ENCODE measurements around the gene ATP6V1C2. TPM values are rescaled to one million over a fixed set of nuclear protein-coding genes. Genes with fewer than 3 reads are reported as not detected.

The ATP6V1C2 gene
- total RNA-seq, 1 experiment from 2014 or later, result 2.0 TPM

GRCh38 chr2:10704034-10704594 lies 17.3 kb upstream of the ATP6V1C2 start:
- no peak for ATAC-seq

More at GRCh38 chr2:10704034-10704594, 17.3 kb upstream of the ATP6V1C2 start:
- no TSS peak for BruUV-seq (replicated peaks)
- no peak for TF ChIP-seq POLR2AphosphoS5 (IDR thresholded peaks at IDR 0.05; ENCODE audit: low read depth, low read length)
- TF ChIP-seq ELF1 (IDR thresholded peaks at IDR 0.05; ENCODE audit: borderline replicate concordance, low read depth), result no peak
- TF ChIP-seq, protein P1, sequence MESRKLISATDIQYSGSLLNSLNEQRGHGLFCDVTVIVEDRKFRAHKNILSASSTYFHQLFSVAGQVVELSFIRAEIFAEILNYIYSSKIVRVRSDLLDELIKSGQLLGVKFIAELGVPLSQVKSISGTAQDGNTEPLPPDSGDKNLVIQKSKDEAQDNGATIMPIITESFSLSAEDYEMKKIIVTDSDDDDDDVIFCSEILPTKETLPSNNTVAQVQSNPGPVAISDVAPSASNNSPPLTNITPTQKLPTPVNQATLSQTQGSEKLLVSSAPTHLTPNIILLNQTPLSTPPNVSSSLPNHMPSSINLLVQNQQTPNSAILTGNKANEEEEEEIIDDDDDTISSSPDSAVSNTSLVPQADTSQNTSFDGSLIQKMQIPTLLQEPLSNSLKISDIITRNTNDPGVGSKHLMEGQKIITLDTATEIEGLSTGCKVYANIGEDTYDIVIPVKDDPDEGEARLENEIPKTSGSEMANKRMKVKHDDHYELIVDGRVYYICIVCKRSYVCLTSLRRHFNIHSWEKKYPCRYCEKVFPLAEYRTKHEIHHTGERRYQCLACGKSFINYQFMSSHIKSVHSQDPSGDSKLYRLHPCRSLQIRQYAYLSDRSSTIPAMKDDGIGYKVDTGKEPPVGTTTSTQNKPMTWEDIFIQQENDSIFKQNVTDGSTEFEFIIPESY (IDR thresholded peaks at IDR 0.05; ENCODE audit: extremely low read depth, insufficient replicate concordance, low read length), result no peak
- TF ChIP-seq ZNF274 (IDR thresholded peaks at IDR 0.05; ENCODE audit: low read depth, low read length), result no peak
- no peak for TF ChIP-seq EZH2 (IDR thresholded peaks at IDR 0.05)
- TF ChIP-seq SIN3A (IDR thresholded peaks at IDR 0.05; ENCODE audit: low read depth), result no peak
- TF ChIP-seq SRF (IDR thresholded peaks at IDR 0.05; ENCODE audit: low read depth), result no peak
- TF ChIP-seq CBX3 (IDR thresholded peaks at IDR 0.05; ENCODE audit: low read depth), result no peak
- TF ChIP-seq RAD21 (IDR thresholded peaks at IDR 0.05; ENCODE audit: low read depth), result no peak
- no peak for TF ChIP-seq REST (IDR thresholded peaks at IDR 0.05; ENCODE audit: low read depth)
- TF ChIP-seq CEBPB (IDR thresholded peaks at IDR 0.05; ENCODE audit: low read depth), result no peak
- TF ChIP-seq YY1 (IDR thresholded peaks at IDR 0.05; ENCODE audit: extremely low read depth, insufficient replicate concordance, low read depth, low read length), result no peak
- TF ChIP-seq MAX (IDR thresholded peaks at IDR 0.05), result no peak
- RAD21 ChIA-PET (ENCODE audit: low non-redundant PET in 1 of 2, low total read pairs in 2 of 2, uncharacterized antibody in 2 of 2, unreplicated experiment in 2 of 2), result no interaction called here
- POLR2A ChIA-PET, result interaction anchor here (0.5 kb wide), 1 partner anchor 8 kb away, joined by 8 read pairs; no protein-coding TSS in a partner anchor
- Histone ChIP-seq H3K4me3 (replicated peaks in 1 of 2; ENCODE audit: low read depth in 1 of 2, low read length in 2 of 2) (no peak overlapping the region), H4K20me1 (ENCODE audit: insufficient read depth) (no peaks in the 10 kb centered on the region), H3K4me1 (ENCODE audit: control insufficient read depth in 1 of 2, insufficient read depth in 2 of 2, low read length in 2 of 2) (peaks cover 3 to 7% of the 10 kb centered on the region in 2 experiments; a peak in 2 of 4 replicates), H3K4me2 (ENCODE audit: low read length) (no peak overlapping the region), H3K27ac (ENCODE audit: low read depth, low read length) (no peak overlapping the region), H2AFZ (ENCODE audit: low read depth, low read length, poor library complexity, severe bottlenecking) (no peak overlapping the region), H3K36me3 (ENCODE audit: control insufficient read depth in 1 of 2, insufficient read depth in 2 of 2, low read length in 2 of 2) (no peaks in the 10 kb centered on the region), H3K79me2 (ENCODE audit: insufficient read depth, low read length) (no peaks in the 10 kb centered on the region), H3K9me2 (ENCODE audit: insufficient read depth) (no peaks in the 10 kb centered on the region), H3K27me3 (ENCODE audit: insufficient read depth, low read length) (no peaks in the 10 kb centered on the region), H3K9ac (ENCODE audit: low read length) (no peak overlapping the region), H3K9me3 (ENCODE audit: control insufficient read depth in 1 of 2, insufficient read depth in 1 of 2, low read depth in 1 of 2, low read length in 2 of 2) (no peaks in the 10 kb centered on the region)
- intact Hi-C loops (cut with micrococcal nuclease), result no loop called here
- CTCF ChIA-PET, result interaction anchor here (1.1 kb wide), 1 partner anchor 11 kb away, joined by 3 read pairs; no protein-coding TSS in a partner anchor
- no peak for DNase-seq (ENCODE audit: low read depth, low spot score)

All from HCT116 (cell line).